HEK293T (cell line): ENCODE results near the gene MYO9A.

Experiments
- CTCF ChIA-PET: fragments of 350-600 bp; formaldehyde crosslinking; extraction: SDS; loops from one replicate; lab custom pipeline; 2021; ENCODE audit warnings: antibody characterized with exemption, inconsistent platforms; lab: Yijun Ruan, JAX
- POLR2A ChIA-PET: fragments of 350-600 bp; formaldehyde crosslinking; extraction: SDS; loops from one replicate; lab custom pipeline; 2020; ENCODE audit warnings: antibody characterized with exemption, inconsistent platforms; lab: Yijun Ruan, JAX
- DNase-seq: peaks from one replicate; pipeline ENCODE4 v3.0.0; 2012; ENCODE audit warnings: mixed read lengths; ENCODE audit errors: extremely low spot score
- ARNT ChIP-seq: fragments of 450-650 bp; IDR thresholded peaks from 2 replicates; pipeline ENCODE4 v1.6.1; 2017; ENCODE audit warnings: mild to moderate bottlenecking
- BHLHE40 ChIP-seq: fragments of 450-650 bp; IDR thresholded peaks from 2 replicates; pipeline ENCODE4 v1.6.1; 2016; ENCODE audit warnings: mild to moderate bottlenecking, moderate library complexity, borderline replicate concordance
- CTBP1 ChIP-seq: fragments of 450-650 bp; IDR thresholded peaks from 2 replicates; pipeline ENCODE4 v1.6.1; 2016; ENCODE audit warnings: borderline replicate concordance
- ELF4 ChIP-seq: fragments of 450-650 bp; IDR thresholded peaks from 2 replicates; pipeline ENCODE4 v1.6.1; 2017; ENCODE audit warnings: antibody characterized with exemption
- FOXA1 ChIP-seq: fragments of 450-650 bp; IDR thresholded peaks from 2 replicates; pipeline ENCODE4 v1.6.1; 2016; ENCODE audit warnings: mild to moderate bottlenecking
- FOXK2 ChIP-seq: fragments of 450-650 bp; IDR thresholded peaks from 2 replicates; pipeline ENCODE4 v1.6.1; 2016; ENCODE audit warnings: mild to moderate bottlenecking
- FOXM1 ChIP-seq: fragments of 450-650 bp; IDR thresholded peaks from 2 replicates; pipeline ENCODE4 v1.6.1; 2017; ENCODE audit warnings: mild to moderate bottlenecking, borderline replicate concordance
- HDGF ChIP-seq: fragments of 450-650 bp; IDR thresholded peaks from 2 replicates; pipeline ENCODE4 v1.6.1; 2017; ENCODE audit warnings: antibody characterized with exemption, borderline replicate concordance
- L3MBTL2 ChIP-seq: fragments of 450-650 bp; conservative IDR thresholded peaks from 2 replicates; pipeline ENCODE4 v1.6.1; 2016; ENCODE audit warnings: mild to moderate bottlenecking
- LEF1 ChIP-seq: fragments of 450-650 bp; IDR thresholded peaks from 2 replicates; pipeline ENCODE4 v1.6.1; 2017; ENCODE audit warnings: mild to moderate bottlenecking, borderline replicate concordance
- NFRKB ChIP-seq: fragments of 450-650 bp; IDR thresholded peaks from 2 replicates; pipeline ENCODE4 v1.6.1; 2016; ENCODE audit warnings: mild to moderate bottlenecking, moderate library complexity
- PKNOX1 ChIP-seq: fragments of 450-650 bp; IDR thresholded peaks from 2 replicates; pipeline ENCODE4 v1.6.1; 2016
- SP1 ChIP-seq: fragments of 450-650 bp; IDR thresholded peaks from 2 replicates; pipeline ENCODE4 v1.6.1; 2017
- SUZ12 ChIP-seq: fragments of 450-650 bp; IDR thresholded peaks from 2 replicates; pipeline ENCODE4 v1.6.1; 2016; ENCODE audit warnings: mild to moderate bottlenecking
- TARDBP ChIP-seq: fragments of 450-650 bp; IDR thresholded peaks from 2 replicates; pipeline ENCODE4 v1.6.1; 2016
- ZNF384 ChIP-seq: fragments of 450-650 bp; IDR thresholded peaks from 2 replicates; pipeline ENCODE4 v1.6.1; 2016

MYO9A gene

GRCh38 chr15:71781179-71781964, 336.6 kb downstream of the MYO9A start:
- ChIA-PET POLR2A (no interaction called here), CTCF (interaction anchor here (0.7 to 1.8 kb wide), 6 partner anchors 10 to 445 kb away, joined by 3 to 5 read pairs (median 3); no protein-coding TSS in a partner anchor)
- no peak for DNase-seq
- no peak for TF ChIP-seq ZNF384
- no peak for TF ChIP-seq SP1
- TF ChIP-seq CTBP1, result no peak
- TF ChIP-seq TARDBP, result no peak

- ChIA-PET CTCF (interaction anchor here (0.6 to 1.8 kb wide), 10 partner anchors 9 to 1635 kb away, joined by 3 to 6 read pairs (median 3); no protein-coding TSS in a partner anchor), POLR2A (no interaction called here)
- TF ChIP-seq SP1, result no peak
- TF ChIP-seq FOXA1, result no peak
- peak; percentile 96 for TF ChIP-seq ZNF384
- TF ChIP-seq ARNT, result no peak
- TF ChIP-seq FOXM1, result no peak
- no peak for TF ChIP-seq LEF1
- no peak for TF ChIP-seq L3MBTL2
- DNase-seq, result peak; percentile 66
These were observed 337.6 kb downstream of the MYO9A start for GRCh38 chr15:71780115-71780976.

GRCh38 chr15:71779073-71779797, 338.7 kb downstream of the MYO9A start:
- TF ChIP-seq ELF4, result no peak
- no peak for TF ChIP-seq ZNF384
- no peak for TF ChIP-seq CTBP1
- no peak for TF ChIP-seq ARNT
- TF ChIP-seq FOXK2, result no peak
- TF ChIP-seq SP1, result no peak
- TF ChIP-seq BHLHE40, result no peak
- no peak for TF ChIP-seq FOXA1
- no peak for TF ChIP-seq LEF1
- TF ChIP-seq L3MBTL2, result no peak
- TF ChIP-seq NFRKB, result no peak
- ChIA-PET CTCF (interaction anchor here (1.2 to 1.6 kb wide), 2 partner anchors 27 to 377 kb away, joined by 3 to 5 read pairs; no protein-coding TSS in a partner anchor), POLR2A (no interaction called here)
- no peak for DNase-seq

- no peak for DNase-seq
- ChIA-PET CTCF (interaction anchor here (1.6 kb wide), 1 partner anchor 25 kb away, joined by 5 read pairs; no protein-coding TSS in a partner anchor), POLR2A (no interaction called here)
- TF ChIP-seq ZNF384 (no peak), HDGF (no peak), CTBP1 (no peak), L3MBTL2 (no peak), BHLHE40 (no peak), ARNT (no peak), FOXA1 (no peak), LEF1 (no peak), TARDBP (no peak), PKNOX1 (no peak), FOXM1 (no peak), SP1 (no peak), NFRKB (no peak), ELF4 (no peak), FOXK2 (no peak), SUZ12 (no peak)
These were observed 340.6 kb downstream of the MYO9A start for GRCh38 chr15:71777216-71777943.

- TF ChIP-seq ELF4 (no peak), FOXA1 (no peak), SP1 (no peak), BHLHE40 (no peak), LEF1 (no peak)
- CTCF ChIA-PET, result interaction anchor here (0.9 kb wide), 1 partner anchor 33 kb away, joined by 3 read pairs; no protein-coding TSS in a partner anchor
- POLR2A ChIA-PET, result no interaction called here
- DNase-seq, result no peak
These were observed 341.6 kb downstream of the MYO9A start for GRCh38 chr15:71776304-71776703.

GRCh38 chr15:71775856-71776255, 342.1 kb downstream of the MYO9A start:
- CTCF ChIA-PET, result interaction anchor here (0.9 kb wide), 1 partner anchor 32 kb away, joined by 3 read pairs; no protein-coding TSS in a partner anchor

More at GRCh38 chr15:71775856-71776255, 342.1 kb downstream of the MYO9A start:
- POLR2A ChIA-PET, result no interaction called here
- no peak for DNase-seq
- TF ChIP-seq SUZ12 (no peak), SP1 (no peak), FOXM1 (no peak), NFRKB (no peak), L3MBTL2 (no peak), ZNF384 (no peak), FOXK2 (no peak), TARDBP (no peak), HDGF (no peak), CTBP1 (no peak)
